ENCODE measurements around the gene CDKAL1. TPM values are rescaled to one million over a fixed set of nuclear protein-coding genes. Genes with fewer than 3 reads are reported as not detected.

The CDKAL1 gene
- total and polyA plus RNA-seq, 2 of the 8 experiments (the other 6 are each of a cell fraction or from before 2014, with no cell fraction given) = 8.4 to 24.6 TPM

GRCh38 chr6:20729086-20729485 is 194.8 kb downstream of the CDKAL1 start:
- no peak overlapping the region for H3K27ac ChIP-seq (ENCODE audit: low read depth, low read length)
- H4K5ac ChIP-seq (ENCODE audit: insufficient read length, low read depth, low read length) = no peak overlapping the region
- no peak overlapping the region for H3K56ac ChIP-seq (replicated peaks; ENCODE audit: insufficient read length, low read depth, low read length)
- DNase-seq (ENCODE audit: low read depth in 1 of 2, low spot score in 2 of 2) (no peak), FAIRE-seq (no peak)
- H2AFZ ChIP-seq (ENCODE audit: low read length) = no peak overlapping the region
- ChIA-PET CTCF (ENCODE audit: partially characterized antibody) (no interaction called here), POLR2A (ENCODE audit: partially characterized antibody) (interaction anchor here (0.6 kb wide), 1 partner anchor 19 kb away, joined by 4 read pairs; no protein-coding TSS in a partner anchor)
- H2BK5ac ChIP-seq (ENCODE audit: low read depth, low read length) = no peak overlapping the region
- no peaks in the 10 kb centered on the region for H3K79me2 ChIP-seq (ENCODE audit: control insufficient read depth in 1 of 2, insufficient read depth in 2 of 2, low read length in 2 of 2)
- peaks cover 2 to 12% (median 9%) of the 10 kb centered on the region in 4 experiments; a peak in 5 of 7 replicates for H3K4me1 ChIP-seq (replicated peaks in 1 of 4; ENCODE audit: control insufficient read depth in 3 of 4, insufficient read depth in 4 of 4, low read length in 3 of 4)
- no peak overlapping the region for H2BK12ac ChIP-seq (ENCODE audit: low read depth, low read length)
- H3K9ac ChIP-seq (replicated peaks in 1 of 4; ENCODE audit: extremely low read depth in 1 of 4, low read depth in 3 of 4, low read length in 3 of 4) = no peak overlapping the region
- H2BK20ac ChIP-seq (ENCODE audit: low read length) = no peak overlapping the region
- no peak overlapping the region for H3K4me2 ChIP-seq (ENCODE audit: insufficient read depth in 1 of 2, low read depth in 2 of 2, low read length in 2 of 2)
- H2AK5ac ChIP-seq (ENCODE audit: low read depth, low read length) = no peak overlapping the region
- H4K20me1 ChIP-seq (replicated peaks in 1 of 2; ENCODE audit: control insufficient read depth in 1 of 2, insufficient read depth in 2 of 2, low read length in 2 of 2) = no peaks in the 10 kb centered on the region
- no peak overlapping the region for H3K18ac ChIP-seq (ENCODE audit: extremely low read depth, low read length)
- no peak overlapping the region for H2BK15ac ChIP-seq (ENCODE audit: low read length)
- H4K8ac ChIP-seq (ENCODE audit: extremely low read depth, insufficient read depth, low read length) = no peak overlapping the region
- no peaks in the 10 kb centered on the region; the same call in 1 of the 2 replicates for H3K79me1 ChIP-seq (ENCODE audit: low read depth, low read length)
- no peaks in the 10 kb centered on the region for H3K23me2 ChIP-seq (ENCODE audit: low read depth, low read length)
- H2BK120ac ChIP-seq (replicated peaks; ENCODE audit: low read depth, low read length) = no peak overlapping the region
- H3K27me3 ChIP-seq (replicated peaks in 1 of 4; ENCODE audit: control insufficient read depth in 3 of 4, extremely low read depth in 1 of 4, insufficient read depth in 3 of 4, low read length in 3 of 4) = no peaks in the 10 kb centered on the region
- H3K36me3 ChIP-seq (ENCODE audit: control insufficient read depth in 2 of 4, insufficient read depth in 4 of 4, low read length in 3 of 4) = no peaks in the 10 kb centered on the region
- 86% methylated on average over 1 of the region's 1 CpG; no CpG with 5 or more reads in 1 of the 2 experiments for WGBS, 2 experiments (ENCODE audit: extremely low coverage in 1 of 2, insufficient coverage in 1 of 2, insufficient read length in 1 of 2, insufficient replicate concordance in 2 of 2, low coverage in 1 of 2, low lambda C conversion rate in 2 of 2, missing lambda C conversion rate in 1 of 2)
- H3K23ac ChIP-seq (ENCODE audit: insufficient read length) = no peak overlapping the region
- no peaks in the 10 kb centered on the region for H3K9me3 ChIP-seq (ENCODE audit: insufficient read depth in 2 of 2, low read depth in 1 of 2, low read length in 1 of 2)
- H3K4me3 ChIP-seq (ENCODE audit: extremely low read depth in 1 of 4, insufficient read depth in 2 of 4, low read depth in 3 of 4, low read length in 4 of 4) = no peak overlapping the region
- no peak overlapping the region for H4K91ac ChIP-seq (replicated peaks; ENCODE audit: insufficient read length, low read length)
- TF ChIP-seq BRCA1 (IDR thresholded peaks at IDR 0.05; ENCODE audit: low read depth, low read length) (no peak), CHD1 (IDR thresholded peaks at IDR 0.05; ENCODE audit: low read depth, low read length) (no peak), MAX (IDR thresholded peaks at IDR 0.05) (no peak), EZH2 (IDR thresholded peaks at IDR 0.05; ENCODE audit: low read depth, low read length, severe bottlenecking) (no peak), ZNF274 (IDR thresholded peaks at IDR 0.05; ENCODE audit: borderline replicate concordance, extremely low read depth, low read length) (no peak), ATF2 (IDR thresholded peaks at IDR 0.05; ENCODE audit: low read length) (no peak), SUZ12 (IDR thresholded peaks at IDR 0.05; ENCODE audit: low read length) (no peak), BCL11A (IDR thresholded peaks at IDR 0.05; ENCODE audit: low read depth in 2 of 2, low read length in 2 of 2) (no peak), YY1 (IDR thresholded peaks at IDR 0.05; ENCODE audit: low read depth, low read length) (no peak), CEBPB (IDR thresholded peaks at IDR 0.05; ENCODE audit: low read depth, low read length) (no peak)
- H3K14ac ChIP-seq (ENCODE audit: insufficient read length) = no peak overlapping the region
- no peak overlapping the region for H3K4ac ChIP-seq (replicated peaks; ENCODE audit: insufficient read length, low read depth, low read length)

All from H1 (cell line).